ENCODE measurements around the gene CLDN22.

CLDN22 gene

DNA sequence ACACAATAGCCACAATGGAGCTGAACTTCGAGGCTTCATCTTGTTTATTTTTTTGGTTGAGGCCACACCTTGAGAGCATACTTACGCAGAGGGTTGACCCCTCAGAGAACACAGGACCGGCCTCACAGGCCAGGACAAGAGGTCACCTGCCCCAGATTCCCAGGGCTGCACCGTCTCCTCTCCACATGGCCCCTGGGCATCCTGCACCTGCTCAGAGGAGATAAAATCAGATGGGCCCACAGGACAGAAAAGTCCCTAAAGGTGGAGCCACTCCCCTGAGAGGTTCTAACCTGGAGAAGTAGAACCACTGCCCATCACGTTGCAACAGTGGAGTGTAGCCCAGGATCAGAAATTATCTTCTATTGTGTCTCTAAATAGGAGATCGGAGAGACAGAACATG, 3.2 kb upstream of the CLDN22 start:
- no peak for DNase-seq (ENCODE audit: low read depth in 2 of 2, low spot score in 1 of 2)

DNA sequence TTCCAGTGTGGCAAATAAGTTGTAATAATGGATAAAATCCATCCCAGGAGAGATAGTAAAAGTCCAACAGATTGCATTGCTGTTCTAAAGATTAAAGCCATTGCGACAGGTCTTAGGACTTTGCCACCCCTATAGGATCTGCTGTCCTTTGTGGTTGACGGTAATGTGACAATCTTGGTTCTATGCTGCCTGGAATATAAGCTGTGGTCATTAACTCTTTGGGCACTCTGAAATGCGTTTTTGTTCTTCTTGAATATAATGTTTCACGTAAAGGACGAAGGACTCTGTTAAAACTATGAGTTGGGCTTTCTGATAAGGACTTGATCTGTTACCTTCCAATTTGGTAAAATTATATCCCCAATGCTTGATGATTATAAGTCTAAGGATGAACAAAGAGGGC, 2.2 kb upstream of the CLDN22 start, which contains the start of gene CLDN24:
TSS of gene CLDN24 (minus strand) at position 101 of the 400 bp plus-strand sequence. CDS start at position 101, 0 bp downstream.
- no peak for DNase-seq (ENCODE audit: low read depth in 2 of 2, low spot score in 1 of 2)

DNA sequence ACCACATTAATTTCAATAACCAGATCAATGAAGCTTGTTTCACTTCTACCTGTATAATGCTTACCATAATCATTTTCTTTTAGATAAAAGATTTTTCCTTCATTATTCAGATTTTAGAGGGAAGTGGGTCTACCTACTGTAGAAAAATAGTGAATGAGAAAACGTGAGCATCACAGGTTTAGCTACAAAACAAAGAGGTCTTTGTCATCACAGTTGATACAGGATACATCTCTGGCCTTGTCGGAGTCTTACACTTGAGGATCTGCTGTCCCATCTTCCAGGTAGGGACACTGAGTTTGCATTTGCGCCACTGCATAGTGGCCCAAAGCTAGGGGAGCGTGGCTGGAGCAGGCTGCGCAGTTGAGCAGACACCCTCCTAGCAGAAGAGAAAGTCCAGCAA, 1.4 kb upstream of the CLDN22 start:
- no peak for DNase-seq (ENCODE audit: low read depth in 2 of 2, low spot score in 1 of 2)

DNA sequence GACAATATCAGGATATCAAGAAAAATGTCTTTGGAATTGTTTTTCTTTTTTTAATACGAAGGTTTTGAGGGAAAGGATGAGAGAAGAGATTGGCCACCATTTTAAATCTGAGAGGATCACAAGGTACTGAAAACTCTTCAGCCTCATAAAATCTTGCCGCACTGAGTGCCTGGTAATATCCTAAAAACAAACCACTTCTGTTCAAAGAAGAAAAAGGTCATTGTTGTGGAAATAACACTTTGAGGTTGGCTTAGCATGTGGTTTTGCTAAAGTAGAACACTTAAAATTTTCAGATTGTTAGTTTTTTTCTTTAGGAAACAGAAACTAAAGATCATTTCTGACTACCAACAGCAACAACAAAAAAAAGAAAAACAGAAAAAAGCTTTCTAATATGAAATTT, 1.0 kb upstream of the CLDN22 start:
- DNase-seq (ENCODE audit: low read depth in 2 of 2, low spot score in 1 of 2): no peak

DNA sequence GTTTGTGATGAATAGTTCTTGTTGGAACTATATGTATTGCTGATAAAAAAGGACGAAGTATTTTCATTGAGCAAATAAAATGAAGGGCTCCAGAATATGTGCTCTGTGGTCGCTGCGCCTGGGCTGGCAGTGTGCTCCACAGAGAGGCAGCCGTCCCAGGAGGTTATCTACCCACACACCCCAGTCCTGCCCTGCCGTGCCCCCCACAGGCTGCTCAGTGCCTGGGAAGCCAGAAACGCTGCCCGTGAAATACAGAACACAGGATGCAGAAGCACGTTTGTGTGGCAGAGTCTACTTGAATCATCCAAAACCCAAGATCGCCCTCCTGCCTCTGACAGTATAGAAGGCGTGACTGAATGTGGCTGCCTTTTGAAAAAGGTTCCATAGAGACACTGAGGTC, 1.4 kb downstream of the CLDN22 start:
- DNase-seq (ENCODE audit: low read depth in 2 of 2, low spot score in 1 of 2): no peak

DNA sequence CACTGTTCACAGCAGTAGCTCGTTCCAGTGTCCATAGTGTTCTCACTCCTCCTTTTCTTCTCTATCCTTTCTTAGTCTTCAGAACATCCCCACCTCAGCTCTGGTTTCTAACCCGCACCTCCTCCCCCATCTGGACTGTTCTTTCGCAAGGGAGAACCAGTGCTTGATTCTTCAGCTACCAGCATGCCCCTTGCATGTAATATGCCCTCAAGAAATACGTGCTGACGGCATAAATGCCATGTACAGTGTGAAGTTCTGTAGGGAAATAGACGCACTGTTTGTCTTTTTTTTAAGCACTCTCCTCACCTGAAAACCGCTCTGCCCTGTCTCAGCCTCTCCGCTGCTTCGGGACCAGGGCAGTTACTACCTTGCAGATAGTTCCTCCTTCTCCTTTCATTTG, 5.3 kb downstream of the CLDN22 start:
- no peak for DNase-seq (ENCODE audit: low read depth in 2 of 2, low spot score in 1 of 2)

DNA sequence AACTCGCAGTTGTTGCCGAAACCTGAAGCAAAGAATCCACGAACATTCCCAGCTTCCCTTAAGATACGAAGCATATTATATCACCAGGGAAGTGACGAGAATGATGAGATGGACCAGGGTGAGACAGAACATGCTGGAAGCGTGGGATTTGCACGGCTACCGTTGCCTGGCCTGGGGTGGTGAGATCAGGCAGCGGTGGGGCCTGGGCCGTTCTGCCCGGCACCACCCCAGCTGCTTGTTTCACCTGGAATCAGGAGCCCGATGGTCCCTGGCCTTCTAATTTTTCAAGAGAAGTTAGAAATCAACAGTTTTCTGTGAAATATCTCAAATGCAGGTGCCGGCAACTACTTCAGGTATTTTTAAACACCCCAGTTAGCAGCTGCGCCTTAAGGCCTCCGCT, 5.7 kb downstream of the CLDN22 start:
- DNase-seq (ENCODE audit: low read depth in 2 of 2, low spot score in 1 of 2): no peak

DNA sequence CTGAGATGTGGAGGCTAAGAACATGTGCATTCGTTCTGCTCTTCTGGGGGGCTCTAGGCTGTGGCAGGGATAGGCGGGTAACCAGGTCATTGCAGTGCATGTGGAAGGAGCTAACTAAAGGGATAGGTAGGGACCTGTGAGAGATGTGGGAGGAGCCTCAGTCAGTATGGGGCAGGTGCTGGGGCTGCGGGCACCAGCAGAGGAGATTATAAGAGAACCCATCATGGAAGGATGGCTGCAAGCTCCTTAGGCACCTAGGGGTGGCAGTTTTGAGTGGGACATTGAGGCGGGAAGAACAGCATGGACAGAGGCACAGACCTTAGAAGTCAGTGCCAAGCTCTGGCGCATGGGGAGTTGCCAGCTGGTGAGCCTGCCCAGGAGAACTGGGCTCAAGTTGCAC, 7.2 kb downstream of the CLDN22 start:
- no peak for DNase-seq (ENCODE audit: low read depth in 2 of 2, low spot score in 1 of 2)

DNA sequence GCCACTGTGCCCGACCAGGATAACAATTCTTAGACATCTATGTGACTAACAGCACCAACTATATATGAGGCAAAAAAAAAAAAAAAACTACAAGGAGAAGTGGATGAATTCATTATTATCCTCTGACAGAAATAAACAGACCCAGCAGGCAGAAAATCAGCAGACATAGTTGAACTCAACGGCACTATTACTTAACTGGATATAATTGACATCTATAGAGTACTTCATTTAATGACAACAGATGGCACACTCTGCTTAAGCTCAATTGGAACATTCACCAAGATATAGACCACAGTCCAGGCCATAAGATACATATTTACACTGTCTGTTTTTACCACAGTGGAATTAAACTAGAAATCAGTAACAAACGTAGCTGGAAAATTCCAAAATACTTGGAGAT, 13.3 kb downstream of the CLDN22 start:
- DNase-seq (ENCODE audit: low read depth in 2 of 2, low spot score in 1 of 2): no peak

DNA sequence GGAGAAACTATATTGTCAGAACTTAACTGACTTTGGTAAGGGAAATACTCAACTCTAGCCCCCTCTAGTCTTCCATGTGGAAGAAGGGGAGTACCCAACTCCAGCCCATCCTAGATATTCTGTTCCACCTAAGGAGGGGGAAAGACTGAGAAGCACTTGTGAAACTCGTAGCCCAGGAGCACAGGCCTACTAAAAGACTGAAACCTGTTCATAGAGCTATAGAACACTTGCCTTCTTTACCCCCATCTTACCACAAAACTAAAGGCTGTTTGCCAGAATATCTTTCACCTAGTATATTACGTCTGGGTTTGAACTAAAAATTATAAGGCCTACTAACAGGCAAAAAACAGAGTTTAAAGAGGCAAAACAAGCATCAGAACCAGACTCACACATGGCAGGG, 15.5 kb downstream of the CLDN22 start:
- no peak for DNase-seq (ENCODE audit: low read depth in 2 of 2, low spot score in 1 of 2)

DNA sequence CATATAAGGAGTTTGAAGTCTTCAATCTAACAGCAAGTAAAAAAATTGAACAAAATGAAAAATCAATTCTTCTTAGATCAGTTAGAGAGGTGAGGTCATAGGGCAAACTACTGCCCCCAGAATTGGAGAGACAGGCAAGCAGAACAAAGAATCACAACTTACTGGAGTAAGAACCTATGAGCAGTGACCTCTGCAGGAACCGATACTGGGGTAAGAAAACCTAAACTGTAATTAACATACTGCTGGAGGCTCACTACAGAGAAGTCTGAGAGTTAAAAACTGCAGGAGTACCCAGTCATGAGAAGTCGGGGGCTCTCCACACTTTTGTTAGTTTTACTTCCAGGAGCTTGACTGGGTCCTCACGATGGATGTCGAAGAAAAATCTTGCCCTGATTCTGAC, 16.0 kb downstream of the CLDN22 start:
- no peak for DNase-seq (ENCODE audit: low read depth in 2 of 2, low spot score in 1 of 2)

DNA sequence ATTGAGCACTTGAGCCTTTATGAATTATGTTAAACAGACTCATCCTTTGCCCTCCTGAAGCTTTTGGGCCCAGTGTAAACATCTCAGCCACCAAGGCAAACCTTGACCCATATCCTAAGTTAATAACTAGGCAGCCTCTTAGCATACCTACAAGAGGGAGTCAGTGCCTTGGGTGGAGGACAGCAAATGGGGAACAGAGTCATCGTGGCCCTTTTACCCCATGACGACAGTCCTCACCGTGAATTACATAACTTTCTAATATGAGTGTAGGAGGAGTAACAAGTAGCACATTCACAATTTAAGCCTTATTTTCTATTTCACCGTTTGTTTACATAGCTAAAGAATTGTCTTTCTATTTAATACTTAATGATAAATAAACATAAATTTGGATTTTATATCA, 16.8 kb downstream of the CLDN22 start:
- no peak for DNase-seq (ENCODE audit: low read depth in 2 of 2, low spot score in 1 of 2)

DNA sequence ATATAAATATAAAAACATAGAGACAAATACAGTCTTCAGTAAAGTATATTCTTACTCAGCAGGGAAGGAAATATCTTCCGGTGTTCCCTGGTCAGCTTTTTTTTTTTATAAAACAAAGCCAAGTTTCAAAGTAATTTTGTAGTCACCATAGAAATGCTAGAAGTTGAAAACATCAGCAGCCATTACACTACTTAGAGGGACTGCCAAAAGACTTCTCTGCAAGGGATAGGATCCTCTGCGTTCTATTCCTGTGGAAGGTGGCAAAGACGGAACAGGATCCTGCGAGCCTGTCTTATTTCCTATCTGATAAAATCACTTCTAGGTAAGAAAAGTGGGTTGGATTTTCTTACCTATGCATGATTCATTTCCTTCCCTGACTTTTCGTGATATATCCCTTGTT, 19.4 kb downstream of the CLDN22 start:
- DNase-seq (ENCODE audit: low read depth in 2 of 2, low spot score in 1 of 2): no peak

DNA sequence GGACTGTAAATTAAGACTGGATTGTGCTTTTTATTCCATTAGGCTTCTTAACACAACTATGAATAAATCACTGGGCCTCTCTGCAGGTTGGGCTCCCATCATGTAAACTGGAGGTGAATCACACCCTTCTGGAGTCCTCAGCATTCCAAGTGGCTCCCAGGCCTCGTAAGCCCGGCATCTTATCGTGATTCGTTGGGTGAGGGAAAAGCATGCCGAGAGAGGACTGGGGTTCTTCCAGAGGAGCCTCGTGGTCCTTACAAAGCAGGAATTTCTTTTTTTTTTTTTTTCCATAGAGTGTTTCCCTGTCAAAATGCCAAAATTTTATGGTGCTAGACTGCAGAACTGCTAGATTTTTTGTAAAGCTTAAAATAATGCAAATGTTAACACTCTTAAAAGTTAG, 20.0 kb downstream of the CLDN22 start:
- no peak for DNase-seq (ENCODE audit: low read depth in 2 of 2, low spot score in 1 of 2)

DNA sequence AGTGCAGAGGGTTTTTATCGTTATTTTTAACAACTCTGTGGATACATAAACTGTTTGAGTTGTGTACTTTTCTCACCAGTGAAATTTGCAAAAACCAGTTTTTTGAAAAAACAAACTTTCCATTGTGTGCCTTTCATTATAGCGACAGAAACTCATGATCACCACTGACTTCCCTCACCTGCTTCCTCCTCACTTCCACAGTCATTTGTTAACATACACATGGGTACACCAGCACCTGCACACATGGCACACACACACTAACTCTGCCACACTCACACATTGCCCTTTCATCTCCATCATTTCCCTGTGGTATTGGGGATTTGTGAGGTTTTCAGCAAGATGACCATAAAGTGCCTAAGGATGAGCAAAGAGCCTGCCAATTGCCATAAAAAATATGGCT, 20.6 kb downstream of the CLDN22 start:
- no peak for DNase-seq (ENCODE audit: low read depth in 2 of 2, low spot score in 1 of 2)

DNA sequence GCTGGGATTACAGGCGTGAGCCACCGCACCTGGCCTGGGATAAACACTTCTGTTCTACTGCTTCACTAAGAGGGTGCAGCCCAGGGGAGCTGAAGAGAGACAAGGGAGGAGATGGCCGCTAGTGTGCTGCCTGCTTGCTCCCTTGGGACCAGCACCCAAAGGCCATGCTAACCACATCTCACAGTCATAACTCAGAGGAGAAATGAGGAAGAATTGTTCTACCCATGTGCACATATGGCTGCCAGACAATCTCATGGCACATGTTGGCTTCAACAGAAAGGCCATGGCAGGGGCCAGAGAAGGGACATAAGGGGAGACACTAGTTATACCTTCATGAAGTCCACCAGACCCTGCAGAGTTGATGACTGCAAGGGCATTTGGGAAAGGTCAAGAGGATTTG, 22.4 kb downstream of the CLDN22 start:
- no peak for DNase-seq (ENCODE audit: low read depth in 2 of 2, low spot score in 1 of 2)

DNA sequence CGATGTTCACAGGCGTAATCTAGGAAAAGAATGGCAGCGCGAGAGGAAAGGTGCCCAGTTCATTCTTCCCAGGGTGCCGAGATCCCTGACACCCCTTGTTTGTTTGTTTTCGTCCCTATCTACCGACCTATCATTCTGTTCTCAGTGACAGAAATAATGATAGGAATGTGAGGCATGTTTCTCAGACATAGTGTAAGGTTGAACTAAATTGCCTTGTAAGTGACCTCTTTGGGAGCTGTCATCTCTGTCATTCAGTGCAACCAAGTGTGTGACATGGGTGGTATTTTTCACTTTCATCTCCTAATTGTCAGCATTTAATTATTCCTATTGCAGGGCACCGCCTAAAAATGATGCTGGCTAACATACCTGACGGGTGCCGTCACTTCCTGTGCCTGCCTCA, 24.4 kb downstream of the CLDN22 start:
- no peak for DNase-seq (ENCODE audit: low read depth in 2 of 2, low spot score in 1 of 2)

DNA sequence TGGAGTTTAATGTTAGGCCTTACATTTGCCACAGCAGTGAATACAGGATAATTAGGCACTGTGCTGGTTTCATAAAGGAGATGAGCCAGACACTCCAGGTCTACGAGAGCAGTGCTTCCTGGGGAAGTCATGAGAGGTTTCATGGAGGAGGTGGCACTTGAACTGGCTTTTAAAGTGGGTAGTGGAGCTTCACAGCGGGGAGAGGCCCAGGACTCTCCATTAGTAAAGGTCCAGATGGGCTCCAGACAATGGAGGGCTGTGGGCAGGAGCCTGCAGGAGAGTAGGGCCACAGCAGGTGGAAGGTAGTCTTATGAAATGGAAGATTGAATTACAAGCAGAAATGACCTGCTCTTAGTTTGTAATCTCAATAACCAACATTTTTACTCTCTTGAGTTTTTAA, 29.0 kb downstream of the CLDN22 start:
- no peak for DNase-seq (ENCODE audit: low read depth in 2 of 2, low spot score in 1 of 2)

DNA sequence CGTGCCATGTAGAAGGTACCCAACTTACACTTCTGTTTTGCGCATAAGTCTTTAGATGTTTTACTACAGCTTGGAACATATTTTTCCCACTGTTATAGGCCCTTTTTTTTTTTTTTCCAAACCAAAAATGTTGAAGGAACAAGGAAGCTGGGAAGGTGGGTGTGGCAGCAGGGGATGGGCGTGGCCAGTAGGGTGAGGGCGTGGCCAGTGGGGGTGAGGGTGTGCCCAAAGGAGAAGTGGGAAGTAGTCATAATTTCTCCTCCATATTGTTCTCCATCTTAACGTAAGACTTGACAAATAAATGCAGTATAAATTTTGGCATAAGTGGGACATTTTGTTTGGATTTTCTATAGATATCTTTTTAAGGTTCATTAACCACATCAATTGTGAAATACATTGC, 30.4 kb downstream of the CLDN22 start:
- DNase-seq (ENCODE audit: low read depth in 2 of 2, low spot score in 1 of 2): no peak

DNA sequence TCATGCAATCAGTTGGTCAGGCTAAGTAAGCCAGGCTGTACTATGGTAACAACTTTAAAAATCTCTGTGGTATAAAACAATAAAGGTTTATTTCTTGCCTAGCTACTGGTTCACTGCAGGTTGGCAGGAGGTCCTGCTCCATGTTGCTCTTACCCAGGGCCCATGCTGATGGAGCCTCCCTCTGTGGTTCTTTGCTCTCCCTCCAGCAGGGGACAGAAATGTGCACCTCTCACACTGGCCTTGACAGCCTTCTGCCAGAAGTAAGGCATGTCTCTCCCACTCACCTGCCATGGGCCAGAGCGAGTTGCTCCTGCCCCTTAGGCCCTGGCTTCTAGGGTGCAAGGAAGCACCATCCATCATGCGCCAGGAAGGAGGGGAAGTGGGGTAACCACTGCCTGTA, 31.1 kb downstream of the CLDN22 start:
- no peak for DNase-seq (ENCODE audit: low read depth in 2 of 2, low spot score in 1 of 2)

DNA sequence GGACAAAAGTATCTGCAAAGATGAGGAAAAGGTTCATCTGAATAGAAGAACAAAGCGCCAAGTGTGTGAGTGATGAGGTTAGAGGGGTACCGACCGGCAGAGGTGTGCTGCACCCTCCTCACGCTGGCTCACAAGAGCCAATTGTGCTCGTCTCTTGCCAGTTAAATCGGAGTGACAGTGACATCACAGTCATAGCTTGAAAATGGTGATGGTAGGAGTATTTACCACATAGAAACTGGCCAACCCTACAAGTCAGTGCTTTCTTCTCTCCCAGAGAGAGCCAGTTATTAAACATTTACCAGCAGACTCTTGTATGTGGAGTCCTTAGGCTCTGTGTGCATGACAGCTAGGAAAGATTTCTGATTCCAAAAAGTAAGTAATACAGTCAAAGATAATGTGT, 32.4 kb downstream of the CLDN22 start:
- no peak for DNase-seq (ENCODE audit: low read depth in 2 of 2, low spot score in 1 of 2)

DNA sequence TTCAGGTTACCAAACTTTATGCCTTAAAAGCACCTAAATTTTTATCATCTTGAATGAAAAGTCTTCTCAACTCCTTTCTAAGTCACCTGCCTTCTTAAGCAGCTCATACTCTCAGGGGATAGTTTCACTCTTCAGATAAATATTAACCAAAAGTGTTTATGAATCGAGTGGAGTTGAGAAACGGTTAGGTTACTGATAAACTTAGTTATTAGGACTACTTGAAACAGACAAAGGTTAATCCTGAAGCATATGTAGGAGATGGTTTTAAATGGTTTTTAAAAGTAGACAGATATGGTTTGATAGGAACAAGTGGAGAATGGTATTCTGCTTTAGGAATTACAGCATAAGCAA, 32.8 kb downstream of the CLDN22 start:
- DNase-seq (ENCODE audit: low read depth in 2 of 2, low spot score in 1 of 2): no peak

DNA sequence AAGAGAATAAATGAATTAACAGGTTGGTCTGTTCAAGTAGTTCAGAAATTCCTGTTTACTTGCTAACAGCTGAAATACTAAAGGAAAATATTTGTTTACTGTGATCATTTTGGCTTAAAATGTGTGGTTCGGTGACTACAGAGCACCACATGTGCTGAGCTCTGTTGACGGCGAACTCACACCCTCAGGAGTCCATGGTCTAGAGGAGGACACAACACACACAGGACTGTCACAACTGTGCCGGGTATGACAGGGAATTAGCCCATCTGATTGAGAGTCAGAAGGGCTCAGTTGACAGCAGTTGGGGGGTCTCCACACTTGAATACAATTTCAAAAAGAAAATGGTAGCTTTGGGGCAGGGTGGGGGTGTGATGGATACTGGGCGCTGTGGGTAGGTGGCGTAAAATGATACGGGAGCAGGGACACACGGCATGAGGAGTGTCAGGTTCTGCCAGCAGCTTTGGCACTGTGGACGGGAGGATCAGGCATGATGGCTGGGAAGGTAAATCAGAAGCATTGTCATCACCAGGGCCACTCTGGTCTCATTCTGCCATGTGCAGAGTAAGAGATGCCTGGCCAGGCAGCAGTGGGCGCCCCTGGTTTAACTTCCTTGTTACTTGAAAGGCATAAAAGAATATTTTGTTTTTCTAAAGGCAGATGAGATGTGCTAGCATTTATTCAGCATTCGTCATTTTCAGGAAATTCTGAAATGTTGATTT, 33.3 kb downstream of the CLDN22 start:
- no peak for DNase-seq (ENCODE audit: low read depth in 2 of 2, low spot score in 1 of 2)

DNA sequence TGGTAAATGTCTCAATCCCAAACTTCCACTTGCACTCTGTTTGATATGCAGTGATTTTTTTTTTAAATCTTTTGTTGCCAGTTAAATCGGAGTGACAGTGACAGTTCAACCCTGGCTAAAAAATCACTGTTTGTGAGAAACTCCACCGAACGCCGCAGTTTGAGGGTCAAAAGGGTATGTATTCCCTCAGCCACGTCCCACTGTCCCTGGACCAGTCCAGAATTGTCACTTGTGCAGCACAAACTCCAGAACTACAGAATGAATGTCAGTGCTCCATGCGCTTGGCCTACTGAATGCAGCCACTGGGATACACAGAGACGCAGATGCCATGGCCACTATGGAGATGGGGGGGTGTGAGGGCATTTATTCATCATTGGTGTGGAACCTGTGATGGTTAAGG, 34.2 kb downstream of the CLDN22 start:
- no peak for DNase-seq (ENCODE audit: low read depth in 2 of 2, low spot score in 1 of 2)
